MM.1S (cell line): ENCODE results near the gene PADI4.

Source experiments
- DNase-seq: peaks from one replicate; pipeline ENCODE4 v3.0.0-alpha.2; 2015
- H2AFZ ChIP-seq: fragments of 300-600 bp; sonication (generic); 2 replicates; pipeline ENCODE4 v1.6.0; 2016; ENCODE audit warnings: antibody characterized with exemption, low read length
- H3F3A ChIP-seq: fragments of 300-600 bp; sonication (generic); 2 replicates; pipeline ENCODE4 v1.6.1; 2016; ENCODE audit warnings: mild to moderate bottlenecking, antibody characterized with exemption, low read length, moderate library complexity, mixed read lengths; ENCODE audit not compliant: insufficient read depth
- H3K27ac ChIP-seq: fragments of 300-600 bp; sonication (generic); 2 replicates; pipeline ENCODE4 v1.5.1; 2016; ENCODE audit warnings: mild to moderate bottlenecking, low read length
- H3K27me3 ChIP-seq: fragments of 300-600 bp; sonication (generic); replicated peaks from 2 replicates; pipeline ENCODE4 v1.6.0; 2016; ENCODE audit warnings: low read length; ENCODE audit not compliant: insufficient read depth
- H3K36me3 ChIP-seq: fragments of 300-600 bp; sonication (generic); replicated peaks from 2 replicates; pipeline ENCODE4 v1.6.1; 2016; ENCODE audit warnings: mild to moderate bottlenecking, low read length, mixed read lengths; ENCODE audit not compliant: insufficient read depth
- H3K4me1 ChIP-seq: fragments of 300-600 bp; sonication (generic); 2 replicates; pipeline ENCODE4 v1.6.1; 2016; ENCODE audit warnings: low read length, mixed read lengths
- H3K4me2 ChIP-seq: fragments of 300-600 bp; sonication (generic); 2 replicates; pipeline ENCODE4 v1.6.0; 2016; ENCODE audit warnings: low read depth, low read length
- H3K4me3 ChIP-seq: fragments of 300-600 bp; sonication (generic); 2 replicates; pipeline ENCODE4 v1.5.1; 2016; ENCODE audit warnings: low read length, mixed read lengths
- H3K79me2 ChIP-seq: fragments of 300-600 bp; sonication (generic); 2 replicates; pipeline ENCODE4 v1.6.1; 2016; ENCODE audit warnings: mixed run types, low read length, mixed read lengths
- H3K9ac ChIP-seq: fragments of 300-600 bp; sonication (generic); 2 replicates; pipeline ENCODE4 v1.6.1; 2016; ENCODE audit warnings: low read length, mixed read lengths
- H3K9me2 ChIP-seq: fragments of 300-600 bp; sonication (generic); replicated peaks from 2 replicates; pipeline ENCODE4 v1.6.1; 2016; ENCODE audit warnings: mild to moderate bottlenecking, low read length, mixed read lengths; ENCODE audit not compliant: insufficient read depth
- H3K9me3 ChIP-seq: fragments of 300-600 bp; sonication (generic); replicated peaks from 2 replicates; pipeline ENCODE4 v1.6.1; 2016; ENCODE audit warnings: mild to moderate bottlenecking, low read length, mixed read lengths; ENCODE audit not compliant: insufficient read depth
- H4K20me1 ChIP-seq: fragments of 300-600 bp; sonication (generic); 2 replicates; pipeline ENCODE4 v1.6.1; 2016; ENCODE audit warnings: mild to moderate bottlenecking, low read length, moderate library complexity, mixed read lengths; ENCODE audit not compliant: insufficient read depth
- EZH2 ChIP-seq: fragments of 300-600 bp; sonication (generic); optimal IDR thresholded peaks from 2 replicates; pipeline ENCODE3; 2017; ENCODE audit warnings: low read depth, mild to moderate bottlenecking, antibody characterized with exemption, low read length, mixed read lengths
- EZH2phosphoT487 ChIP-seq: fragments of 300-600 bp; sonication (generic); IDR thresholded peaks from 2 replicates; pipeline ENCODE4 v1.6.1; 2018; ENCODE audit warnings: antibody characterized with exemption, low read length
- TF ChIP-seq, protein P1 (sequence below): fragments of 300-600 bp; sonication (generic); IDR thresholded peaks from 2 replicates; pipeline ENCODE4 v1.5.1; 2016; ENCODE audit warnings: antibody characterized with exemption, low read length, mixed read lengths

Gene PADI4

DNA sequence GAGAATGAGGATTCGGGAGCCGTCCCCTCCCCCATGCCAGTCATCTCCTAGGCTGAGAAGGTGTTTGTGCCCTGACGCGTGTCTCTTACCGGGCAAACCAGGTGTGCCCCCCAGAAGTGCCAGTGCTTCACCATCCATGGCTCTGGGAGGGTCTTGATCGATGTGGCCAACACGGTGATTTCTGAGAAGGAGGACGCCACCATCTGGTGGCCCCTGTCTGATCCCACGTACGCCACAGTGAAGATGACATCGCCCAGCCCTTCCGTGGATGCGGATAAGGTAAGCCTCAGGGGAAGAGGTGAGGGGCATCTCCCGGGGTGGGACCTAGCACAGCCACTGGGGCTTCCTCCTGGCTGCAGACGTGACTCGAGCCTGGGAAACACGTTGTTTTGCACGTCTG, 65.0 kb downstream of the PADI4 start:
- no peak for TF ChIP-seq EZH2phosphoT487
- TF ChIP-seq, protein P1, sequence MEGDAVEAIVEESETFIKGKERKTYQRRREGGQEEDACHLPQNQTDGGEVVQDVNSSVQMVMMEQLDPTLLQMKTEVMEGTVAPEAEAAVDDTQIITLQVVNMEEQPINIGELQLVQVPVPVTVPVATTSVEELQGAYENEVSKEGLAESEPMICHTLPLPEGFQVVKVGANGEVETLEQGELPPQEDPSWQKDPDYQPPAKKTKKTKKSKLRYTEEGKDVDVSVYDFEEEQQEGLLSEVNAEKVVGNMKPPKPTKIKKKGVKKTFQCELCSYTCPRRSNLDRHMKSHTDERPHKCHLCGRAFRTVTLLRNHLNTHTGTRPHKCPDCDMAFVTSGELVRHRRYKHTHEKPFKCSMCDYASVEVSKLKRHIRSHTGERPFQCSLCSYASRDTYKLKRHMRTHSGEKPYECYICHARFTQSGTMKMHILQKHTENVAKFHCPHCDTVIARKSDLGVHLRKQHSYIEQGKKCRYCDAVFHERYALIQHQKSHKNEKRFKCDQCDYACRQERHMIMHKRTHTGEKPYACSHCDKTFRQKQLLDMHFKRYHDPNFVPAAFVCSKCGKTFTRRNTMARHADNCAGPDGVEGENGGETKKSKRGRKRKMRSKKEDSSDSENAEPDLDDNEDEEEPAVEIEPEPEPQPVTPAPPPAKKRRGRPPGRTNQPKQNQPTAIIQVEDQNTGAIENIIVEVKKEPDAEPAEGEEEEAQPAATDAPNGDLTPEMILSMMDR = no peak
- TF ChIP-seq EZH2 = no peak
- Histone ChIP-seq H3K79me2 (no peaks in the 10 kb centered on the region), H3K36me3 (no peaks in the 10 kb centered on the region), H3K27ac (no peak overlapping the region), H3K4me2 (no peak overlapping the region), H3K9ac (no peak overlapping the region), H3K4me1 (no peaks in the 10 kb centered on the region), H3K9me2 (no peaks in the 10 kb centered on the region), H3K4me3 (no peak overlapping the region), H3K27me3 (peaks cover 94% of the 10 kb centered on the region), H3F3A (no peaks in the 10 kb centered on the region), H3K9me3 (no peaks in the 10 kb centered on the region), H4K20me1 (no peaks in the 10 kb centered on the region), H2AFZ (no peak overlapping the region)
- no peak for DNase-seq

DNA sequence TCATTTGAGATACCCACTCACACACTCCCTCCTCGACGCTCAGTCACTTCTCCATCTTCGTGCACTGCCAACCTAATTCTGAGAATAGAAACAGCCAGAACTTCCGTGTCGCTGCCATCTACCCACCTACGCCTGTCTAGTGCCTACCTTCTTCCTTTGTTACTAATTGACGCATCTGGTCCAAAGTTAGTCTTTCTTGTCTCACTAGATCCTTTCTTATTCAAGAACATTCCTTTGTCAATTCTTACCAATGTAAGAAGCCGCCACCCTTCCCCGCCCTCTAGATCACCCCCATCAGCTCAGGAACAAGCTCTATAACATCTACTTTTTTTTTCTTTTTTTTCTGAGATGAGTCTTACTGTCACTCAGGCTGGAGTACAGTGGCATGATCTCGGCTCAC, 67.7 kb downstream of the PADI4 start:
- Histone ChIP-seq H4K20me1 (no peaks in the 10 kb centered on the region), H3K27ac (no peak overlapping the region), H2AFZ (no peak overlapping the region), H3K27me3 (peaks cover 89% of the 10 kb centered on the region), H3K9me3 (no peaks in the 10 kb centered on the region), H3K79me2 (no peaks in the 10 kb centered on the region), H3K4me2 (no peak overlapping the region), H3F3A (no peaks in the 10 kb centered on the region), H3K4me3 (no peak overlapping the region), H3K4me1 (no peaks in the 10 kb centered on the region), H3K9me2 (no peaks in the 10 kb centered on the region), H3K9ac (no peak overlapping the region), H3K36me3 (no peaks in the 10 kb centered on the region)
- no peak for DNase-seq
- TF ChIP-seq EZH2 (no peak), EZH2phosphoT487 (no peak)
- TF ChIP-seq, protein P1 = no peak

- H3K4me3 ChIP-seq = no peak overlapping the region
- no peak overlapping the region for H3K4me2 ChIP-seq
- H3K9ac ChIP-seq = no peak overlapping the region
- no peak for DNase-seq
- TF ChIP-seq EZH2phosphoT487 (no peak), EZH2 (no peak)
- TF ChIP-seq, protein P1 = no peak
- H4K20me1 ChIP-seq = no peaks in the 10 kb centered on the region
- H3K36me3 ChIP-seq = no peaks in the 10 kb centered on the region
- no peak overlapping the region for H3K27ac ChIP-seq
- no peaks in the 10 kb centered on the region for H3K9me3 ChIP-seq
- H2AFZ ChIP-seq = no peak overlapping the region
- peaks cover 89% of the 10 kb centered on the region for H3K27me3 ChIP-seq
- no peaks in the 10 kb centered on the region for H3K9me2 ChIP-seq
- H3K79me2 ChIP-seq = no peaks in the 10 kb centered on the region
- no peaks in the 10 kb centered on the region for H3F3A ChIP-seq
- H3K4me1 ChIP-seq = no peaks in the 10 kb centered on the region
Observed at GRCh38 chr1:17377325-17377953, 69.4 kb downstream of the PADI4 start.
